ENCODE data around the gene LRRC10B. TPM values are rescaled to one million over a fixed set of nuclear protein-coding genes. Genes with fewer than 3 reads are reported as not detected.
"Not testable (repeated sequence)": the region's sequence is repeated elsewhere in the genome, so short reads cannot be mapped to it uniquely, and the experiment has no call there.

The LRRC10B gene
- total and polyA plus RNA-seq, 5 experiments from 2014 or later, result not detected

- POLR2A ChIA-PET, result interaction anchor here (0.6 to 0.7 kb wide), 2 partner anchors 140 to 160 kb away, joined by 3 read pairs; no protein-coding TSS in a partner anchor
- peak; percentile 30 to 61 for ATAC-seq
Measured at GRCh38 chr11:61477727-61478148, 30.8 kb upstream of the LRRC10B start.

GRCh38 chr11:61479360-61480058 lies 29.0 kb upstream of the LRRC10B start:
- H3K9me3 Mint-ChIP-seq, ATAC-seq, DNase-seq, H3K36me3 Mint-ChIP-seq, H3K4me3 Mint-ChIP-seq, POLR2A ChIA-PET: not testable (repeated sequence)
- H3K27ac Mint-ChIP-seq, result peak overlapping the region in 1 of 10 donors; percentile 71
- H3K4me1 Mint-ChIP-seq, result peaks cover 6 to 13% (median 9%) of the 10 kb centered on the region in 4 donors
- peaks cover 0 to 13% (median 4%) of the 10 kb centered on the region in 5 donors for H3K27me3 Mint-ChIP-seq

More at GRCh38 chr11:61477727-61478148, 30.8 kb upstream of the LRRC10B start:
- no peak overlapping the region for H3K27ac Mint-ChIP-seq
- H3K4me3 Mint-ChIP-seq, result peak overlapping the region in 1 of 10 donors; percentile 33
- peaks cover 0 to 14% (median 1%) of the 10 kb centered on the region in 3 donors for H3K36me3 Mint-ChIP-seq
- peak; percentile 23 to 77 (median 54) for DNase-seq
- H3K27me3 Mint-ChIP-seq, result peaks cover 0 to 5% (median 0%) of the 10 kb centered on the region in 5 donors
- H3K4me1 Mint-ChIP-seq, result peaks cover 6 to 13% (median 9%) of the 10 kb centered on the region in 4 donors
- no peaks in the 10 kb centered on the region for H3K9me3 Mint-ChIP-seq

GRCh38 chr11:61480261-61480993 lies 28.1 kb upstream of the LRRC10B start:
- H3K4me1 Mint-ChIP-seq, result peaks cover 6 to 13% (median 9%) of the 10 kb centered on the region in 4 donors
- POLR2A ChIA-PET, result no interaction called here
- no peak overlapping the region for H3K27ac Mint-ChIP-seq
- H3K4me3 Mint-ChIP-seq, result no peak overlapping the region
- no peaks in the 10 kb centered on the region for H3K9me3 Mint-ChIP-seq
- no peak for ATAC-seq
- DNase-seq, result no peak
- H3K27me3 Mint-ChIP-seq, result peaks cover 0 to 13% (median 4%) of the 10 kb centered on the region in 5 donors
- H3K36me3 Mint-ChIP-seq, result peaks cover 0 to 4% (median 0%) of the 10 kb centered on the region in 3 donors

DNA sequence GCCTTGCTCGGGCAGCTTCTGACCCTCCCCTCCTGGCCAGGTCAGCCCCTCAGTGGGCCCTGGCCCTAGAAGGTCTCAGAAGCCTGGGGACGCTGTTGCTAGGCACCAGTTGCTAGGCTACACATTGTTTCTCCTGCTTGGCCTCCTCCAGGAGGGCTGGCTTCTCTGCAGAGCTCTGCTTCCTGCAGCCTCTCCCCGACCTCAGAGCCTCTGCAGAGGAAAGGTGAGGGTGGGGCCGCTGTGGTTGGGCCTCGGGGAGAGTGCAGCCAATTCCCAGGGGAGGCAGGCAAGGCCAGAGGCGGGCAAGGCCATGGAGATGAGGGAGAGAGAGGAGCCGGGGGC lies 27.6 kb upstream of the LRRC10B start:
- H3K36me3 Mint-ChIP-seq, result peaks cover 0 to 4% (median 0%) of the 10 kb centered on the region in 3 donors
- peaks cover 0 to 13% (median 4%) of the 10 kb centered on the region in 5 donors for H3K27me3 Mint-ChIP-seq
- H3K9me3 Mint-ChIP-seq, result no peaks in the 10 kb centered on the region
- H3K4me1 Mint-ChIP-seq, result peaks cover 6 to 13% (median 9%) of the 10 kb centered on the region in 4 donors
- POLR2A ChIA-PET, result no interaction called here
- no peak for ATAC-seq
- no peak overlapping the region for H3K4me3 Mint-ChIP-seq
- H3K27ac Mint-ChIP-seq, result peak overlapping the region in 2 of 10 donors; percentile 7 to 9
- DNase-seq, result no peak

- Mint-ChIP-seq H3K4me3 (no peak overlapping the region), H3K4me1 (peaks cover 6 to 13% (median 9%) of the 10 kb centered on the region in 4 donors), H3K27me3 (peaks cover 0 to 13% (median 4%) of the 10 kb centered on the region in 5 donors), H3K27ac (no peak overlapping the region), H3K9me3 (no peaks in the 10 kb centered on the region), H3K36me3 (peaks cover 0 to 4% (median 0%) of the 10 kb centered on the region in 3 donors)
- POLR2A ChIA-PET, result interaction anchor here (0.5 kb wide), 1 partner anchor 23 kb away, joined by 3 read pairs; no protein-coding TSS in a partner anchor
- no peak for ATAC-seq
- no peak for DNase-seq
Measured at GRCh38 chr11:61481806-61482205, 26.7 kb upstream of the LRRC10B start.

GRCh38 chr11:61482513-61482912 lies 26.0 kb upstream of the LRRC10B start:
- peaks cover 0 to 4% (median 4%) of the 10 kb centered on the region in 3 donors for H3K36me3 Mint-ChIP-seq
- H3K4me3 Mint-ChIP-seq, result no peak overlapping the region
- no peak for DNase-seq
- POLR2A ChIA-PET, result interaction anchor here (0.5 kb wide), 1 partner anchor 24 kb away, joined by 3 read pairs; no protein-coding TSS in a partner anchor
- peaks cover 6 to 13% (median 9%) of the 10 kb centered on the region in 4 donors for H3K4me1 Mint-ChIP-seq
- peaks cover 0 to 13% (median 4%) of the 10 kb centered on the region in 5 donors for H3K27me3 Mint-ChIP-seq
- no peak overlapping the region for H3K27ac Mint-ChIP-seq
- no peaks in the 10 kb centered on the region for H3K9me3 Mint-ChIP-seq
- ATAC-seq, result no peak

- H3K36me3 Mint-ChIP-seq, result peaks cover 0 to 8% (median 4%) of the 10 kb centered on the region in 3 donors
- H3K27me3 Mint-ChIP-seq, result peaks cover 0 to 13% (median 4%) of the 10 kb centered on the region in 5 donors
- no peak for DNase-seq
- peaks cover 0 to 6% (median 2%) of the 10 kb centered on the region in 4 donors for H3K4me1 Mint-ChIP-seq
- POLR2A ChIA-PET, result no interaction called here
- no peak for ATAC-seq
- H3K9me3 Mint-ChIP-seq, result no peaks in the 10 kb centered on the region
- H3K4me3 Mint-ChIP-seq, result no peak overlapping the region
- H3K27ac Mint-ChIP-seq, result no peak overlapping the region
Measured at GRCh38 chr11:61484541-61484940, 24.0 kb upstream of the LRRC10B start.

DNA sequence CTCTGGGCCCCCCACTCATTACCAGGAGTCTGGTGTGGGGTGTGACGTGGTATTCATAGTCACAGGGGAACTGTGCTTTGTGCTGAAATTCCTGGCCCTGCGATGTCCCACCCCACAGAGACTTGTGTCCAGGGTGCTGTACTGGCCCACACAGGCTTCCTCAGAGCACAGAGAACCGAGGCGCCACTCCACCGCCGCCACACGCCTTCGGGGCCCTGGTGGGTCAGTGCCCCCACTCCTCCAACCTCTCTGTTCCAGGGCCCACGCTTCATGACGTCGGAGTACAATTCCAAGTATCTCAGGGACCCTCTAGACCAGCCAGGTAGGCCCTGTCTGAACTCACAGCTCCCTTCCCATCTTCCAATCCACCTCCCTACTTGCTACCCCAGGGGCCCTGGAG lies 23.5 kb upstream of the LRRC10B start:
- Mint-ChIP-seq H3K36me3 (peaks cover 0 to 8% (median 4%) of the 10 kb centered on the region in 3 donors), H3K27ac (peak overlapping the region in 1 of 10 donors; percentile 61), H3K9me3 (no peaks in the 10 kb centered on the region), H3K4me1 (peaks cover 0 to 6% (median 2%) of the 10 kb centered on the region in 4 donors), H3K27me3 (peaks cover 0 to 13% (median 4%) of the 10 kb centered on the region in 5 donors), H3K4me3 (no peak overlapping the region)
- DNase-seq, result no peak
- POLR2A ChIA-PET, result no interaction called here
- no peak for ATAC-seq

GRCh38 chr11:61486011-61486620 lies 22.4 kb upstream of the LRRC10B start:
- peaks cover 0 to 3% (median under 1%) of the 10 kb centered on the region in 4 donors for H3K4me1 Mint-ChIP-seq
- peaks cover 0 to 8% (median 4%) of the 10 kb centered on the region in 3 donors for H3K36me3 Mint-ChIP-seq
- no peak overlapping the region for H3K4me3 Mint-ChIP-seq
- no peak for ATAC-seq
- no peak overlapping the region for H3K27ac Mint-ChIP-seq
- POLR2A ChIA-PET, result no interaction called here
- H3K27me3 Mint-ChIP-seq, result peaks cover 0 to 13% (median 4%) of the 10 kb centered on the region in 5 donors
- H3K9me3 Mint-ChIP-seq, result no peaks in the 10 kb centered on the region
- no peak for DNase-seq

GRCh38 chr11:61486779-61487178 lies 21.8 kb upstream of the LRRC10B start:
- H3K4me3 Mint-ChIP-seq, result no peak overlapping the region
- no peak overlapping the region for H3K27ac Mint-ChIP-seq
- no peak for DNase-seq
- no peak for ATAC-seq
- peaks cover 0 to 8% (median 4%) of the 10 kb centered on the region in 3 donors for H3K36me3 Mint-ChIP-seq
- no peaks in the 10 kb centered on the region for H3K9me3 Mint-ChIP-seq
- peaks cover 0 to 12% (median 4%) of the 10 kb centered on the region in 5 donors for H3K27me3 Mint-ChIP-seq
- POLR2A ChIA-PET, result no interaction called here
- no peaks in the 10 kb centered on the region for H3K4me1 Mint-ChIP-seq

DNA sequence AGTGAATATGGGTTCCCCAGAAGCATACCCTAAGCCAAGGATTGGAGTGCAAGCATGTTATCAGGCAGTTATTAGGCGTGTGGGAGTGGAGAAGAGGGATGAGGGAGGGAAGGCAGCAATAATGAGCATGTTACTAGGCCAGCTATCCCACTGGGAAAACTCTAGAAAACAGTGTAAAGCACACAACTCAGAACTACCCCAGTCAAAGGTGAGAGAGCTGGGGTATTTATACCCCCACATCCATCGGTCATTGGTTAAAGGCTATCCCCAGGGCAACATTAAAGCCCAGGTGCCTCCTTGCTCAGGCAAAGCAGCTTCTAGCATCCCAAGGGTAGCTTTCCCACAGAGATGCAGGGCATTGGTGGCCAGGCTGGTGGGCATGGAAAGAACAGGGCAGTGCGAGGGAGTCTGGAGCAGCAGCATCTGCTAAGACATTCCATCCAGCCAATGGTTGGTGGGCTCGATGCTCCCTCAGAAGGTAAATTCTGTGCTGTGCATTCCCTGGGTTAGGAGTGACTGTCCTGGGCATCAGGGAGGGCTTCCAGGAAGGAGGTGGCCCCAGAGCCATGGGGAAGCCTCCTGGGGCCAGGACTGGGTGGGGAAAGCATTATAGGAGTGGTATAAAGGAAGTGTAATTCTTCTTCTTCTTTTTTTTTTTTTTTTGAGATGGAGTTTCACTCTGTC lies 21.1 kb upstream of the LRRC10B start:
- H3K27me3 Mint-ChIP-seq, result peaks cover 2 to 11% (median 4%) of the 10 kb centered on the region in 5 donors
- DNase-seq (no peak), ATAC-seq (no peak)

More for the DNA sequence above, 21.1 kb upstream of the LRRC10B start:
- no peak overlapping the region for H3K4me3 Mint-ChIP-seq
- POLR2A ChIA-PET, result no interaction called here
- peak overlapping the region in 1 of 10 donors; percentile 39 for H3K27ac Mint-ChIP-seq
- peaks cover 0 to 8% (median 4%) of the 10 kb centered on the region in 3 donors for H3K36me3 Mint-ChIP-seq
- peaks cover 0 to 2% (median 0%) of the 10 kb centered on the region in 4 donors for H3K4me1 Mint-ChIP-seq
- no peaks in the 10 kb centered on the region for H3K9me3 Mint-ChIP-seq

Measured in naive thymus-derived CD8-positive, alpha-beta T cell (primary cell).